Thyroid gland (tissue), 4 donors: ENCODE data around the gene SECTM1.

ENCODE experiments used
- CTCF ChIP-seq, 6 experiments: fragments of 200-600 bp in 3 of 6; fragments of 450-650 bp in 3 of 6; sonication (generic) in 3 of 6; IDR thresholded peaks; one replicate each; pipeline ENCODE4 v1.5.1; 2016 to 2019; ENCODE audit warnings: antibody characterized with exemption in 6 of 6, mild to moderate bottlenecking in 2 of 6, inconsistent platforms in 1 of 6, moderate library complexity in 1 of 6
- POLR2A ChIP-seq, 2 donors: fragments of 450-650 bp; IDR thresholded peaks; one replicate each; pipeline ENCODE4 v1.6.1; 2017; ENCODE audit warnings: antibody characterized with exemption in 2 of 2, mild to moderate bottlenecking in 2 of 2, moderate library complexity in 1 of 2

GRCh38 chr17:82283208-82283749, 50.3 kb downstream of the SECTM1 start:
- TF ChIP-seq CTCF (IDR thresholded peaks at IDR 0.05) (no peak), POLR2A (IDR thresholded peaks at IDR 0.05) (no peak)
